ENCODE results near the gene HECW1.

The HECW1 gene

GRCh38 chr7:43112941-43113621 lies 634 bp downstream of the HECW1 start:
- no peak for DNase-seq (ENCODE audit: low read depth in 2 of 2)

- no peak for DNase-seq (ENCODE audit: low read depth in 2 of 2)
Measured at GRCh38 chr7:43113622-43114457, 1.4 kb downstream of the HECW1 start.

- no peak for DNase-seq (ENCODE audit: low read depth in 2 of 2)
Measured at GRCh38 chr7:43114458-43114780, 2.0 kb downstream of the HECW1 start.

- no peak for DNase-seq (ENCODE audit: low read depth in 2 of 2)
Measured at GRCh38 chr7:43116451-43116850, 4.0 kb downstream of the HECW1 start.

- DNase-seq (ENCODE audit: low read depth in 2 of 2): peak; percentile 83 to 84
Measured at GRCh38 chr7:43117095-43117494, 4.6 kb downstream of the HECW1 start.

- no peak for DNase-seq (ENCODE audit: low read depth in 2 of 2)
Measured at GRCh38 chr7:43117861-43118260, 5.4 kb downstream of the HECW1 start.

GRCh38 chr7:43118313-43118712 lies 5.9 kb downstream of the HECW1 start:
- peak in 1 of 2 experiments; percentile 50 for DNase-seq (ENCODE audit: low read depth in 2 of 2)

- DNase-seq (ENCODE audit: low read depth in 2 of 2): peak; percentile 79 to 85
Measured at GRCh38 chr7:43119371-43120075, 7.1 kb downstream of the HECW1 start.

- no peak for DNase-seq (ENCODE audit: low read depth in 2 of 2)
Measured at GRCh38 chr7:43121973-43122372, 9.5 kb downstream of the HECW1 start.

GRCh38 chr7:43123457-43123856 lies 11.0 kb downstream of the HECW1 start:
- no peak for DNase-seq (ENCODE audit: low read depth in 2 of 2)

- no peak for DNase-seq (ENCODE audit: low read depth in 2 of 2)
Measured at GRCh38 chr7:43124388-43124787, 11.9 kb downstream of the HECW1 start.

GRCh38 chr7:43130347-43130746 lies 17.9 kb downstream of the HECW1 start:
- DNase-seq (ENCODE audit: low read depth in 2 of 2): no peak

GRCh38 chr7:43135129-43135528 lies 22.7 kb downstream of the HECW1 start:
- no peak for DNase-seq (ENCODE audit: low read depth in 2 of 2)

GRCh38 chr7:43136064-43136463 lies 23.6 kb downstream of the HECW1 start:
- DNase-seq (ENCODE audit: low read depth in 2 of 2): no peak

GRCh38 chr7:43137121-43137744 lies 24.8 kb downstream of the HECW1 start:
- DNase-seq (ENCODE audit: low read depth in 2 of 2): peak; percentile 62 to 77

- peak; percentile 62 to 64 for DNase-seq (ENCODE audit: low read depth in 2 of 2)
Measured at GRCh38 chr7:43137811-43138210, 25.4 kb downstream of the HECW1 start.

- no peak for DNase-seq (ENCODE audit: low read depth in 2 of 2)
Measured at GRCh38 chr7:43138710-43139109, 26.3 kb downstream of the HECW1 start.

GRCh38 chr7:43139137-43139536 lies 26.7 kb downstream of the HECW1 start:
- peak; percentile 94 to 95 for DNase-seq (ENCODE audit: low read depth in 2 of 2)

GRCh38 chr7:43140186-43140585 lies 27.7 kb downstream of the HECW1 start:
- DNase-seq (ENCODE audit: low read depth in 2 of 2): no peak

GRCh38 chr7:43141091-43141490 lies 28.6 kb downstream of the HECW1 start:
- no peak for DNase-seq (ENCODE audit: low read depth in 2 of 2)

- no peak for DNase-seq (ENCODE audit: low read depth in 2 of 2)
Measured at GRCh38 chr7:43142703-43143102, 30.3 kb downstream of the HECW1 start.

GRCh38 chr7:43143918-43144589 lies 31.6 kb downstream of the HECW1 start:
- DNase-seq (ENCODE audit: low read depth in 2 of 2): no peak

All from fibroblast of skin of left biceps (primary cell).